ENCODE results near the gene DSG3. TPM values are rescaled to one million over a fixed set of nuclear protein-coding genes. Genes with fewer than 3 reads are reported as not detected.

DSG3 gene
- total and polyA plus RNA-seq, 10 of the 15 experiments (the other 5 are each of a cell fraction or from before 2014, with no cell fraction given): 0.01 to 0.36 (median 0.30) TPM

GRCh38 chr18:31500051-31500688, 52.6 kb downstream of the DSG3 start (continued):
- TF ChIP-seq CBX3 (IDR thresholded peaks at IDR 0.05; ENCODE audit: borderline replicate concordance, low read depth) (no peak), BHLHE40 (IDR thresholded peaks at IDR 0.05; ENCODE audit: borderline replicate concordance in 1 of 2, low read depth in 2 of 2, low read length in 1 of 2) (peak; percentile 34 to 37; a peak in 2 of 4 replicates), ZNF622 (IDR thresholded peaks at IDR 0.05) (no peak), GABPA (IDR thresholded peaks at IDR 0.05; ENCODE audit: low read depth) (no peak), SIX5 (IDR thresholded peaks at IDR 0.05; ENCODE audit: low read depth, low read length, severe bottlenecking) (no peak), NFIC (IDR thresholded peaks at IDR 0.05; ENCODE audit: low read depth, low read length) (peak; percentile 65), SMAD1 (IDR thresholded peaks at IDR 0.05; ENCODE audit: low read depth, partially characterized antibody) (no peak), ZNF217 (IDR thresholded peaks at IDR 0.05) (no peak), ATF7 (IDR thresholded peaks at IDR 0.05; ENCODE audit: low read depth) (peak; percentile 67), WRNIP1 (IDR thresholded peaks at IDR 0.05; ENCODE audit: borderline replicate concordance, low read depth, low read length) (no peak), YY1 (IDR thresholded peaks at IDR 0.05; ENCODE audit: low read depth, low read length) (no peak; the same call in none of the 2 replicates), NFXL1 (IDR thresholded peaks at IDR 0.05; ENCODE audit: borderline replicate concordance) (no peak), ZBED1 (IDR thresholded peaks at IDR 0.05; ENCODE audit: borderline replicate concordance) (no peak), SKIL (IDR thresholded peaks at IDR 0.05; ENCODE audit: low read depth, poor library complexity, severe bottlenecking) (no peak), RB1 (IDR thresholded peaks at IDR 0.05; ENCODE audit: borderline replicate concordance) (no peak), MXI1 (IDR thresholded peaks at IDR 0.05; ENCODE audit: low read depth, low read length) (peak; percentile 93), YBX1 (IDR thresholded peaks at IDR 0.05) (no peak), ZNF592 (IDR thresholded peaks at IDR 0.05) (no peak), SP1 (IDR thresholded peaks at IDR 0.05; ENCODE audit: low read depth, low read length) (no peak), FOS (IDR thresholded peaks at IDR 0.05; ENCODE audit: borderline replicate concordance, extremely low read depth, insufficient read length) (no peak), ZSCAN29 (IDR thresholded peaks at IDR 0.05) (no peak), NFYA (IDR thresholded peaks at IDR 0.05; ENCODE audit: borderline replicate concordance, low read depth, low read length) (no peak), ESRRA (IDR thresholded peaks at IDR 0.05; ENCODE audit: low read length) (no peak), HCFC1 (IDR thresholded peaks at IDR 0.05; ENCODE audit: low read length) (no peak), ZNF384 (IDR thresholded peaks at IDR 0.05; ENCODE audit: borderline replicate concordance, low read depth, low read length) (peak; percentile 42; the same call in 1 of the 2 replicates), EED (IDR thresholded peaks at IDR 0.05; ENCODE audit: low read depth) (peak; percentile 69), ZZZ3 (IDR thresholded peaks at IDR 0.05; ENCODE audit: control insufficient read depth, insufficient read length, low read depth) (no peak)

All from GM12878 (cell line).